GM21786 (cell line): ENCODE data around the gene NOTO.
"Not testable (repeated sequence)": the region's sequence is repeated elsewhere in the genome, so short reads cannot be mapped to it uniquely, and the experiment has no call there.

Source experiments
- ATAC-seq: cut with Tn5 transposase; IDR thresholded peaks from one replicate; pipeline ENCODE4 v1.9.1; 2021; ENCODE audit not compliant: unreplicated experiment

NOTO gene

DNA sequence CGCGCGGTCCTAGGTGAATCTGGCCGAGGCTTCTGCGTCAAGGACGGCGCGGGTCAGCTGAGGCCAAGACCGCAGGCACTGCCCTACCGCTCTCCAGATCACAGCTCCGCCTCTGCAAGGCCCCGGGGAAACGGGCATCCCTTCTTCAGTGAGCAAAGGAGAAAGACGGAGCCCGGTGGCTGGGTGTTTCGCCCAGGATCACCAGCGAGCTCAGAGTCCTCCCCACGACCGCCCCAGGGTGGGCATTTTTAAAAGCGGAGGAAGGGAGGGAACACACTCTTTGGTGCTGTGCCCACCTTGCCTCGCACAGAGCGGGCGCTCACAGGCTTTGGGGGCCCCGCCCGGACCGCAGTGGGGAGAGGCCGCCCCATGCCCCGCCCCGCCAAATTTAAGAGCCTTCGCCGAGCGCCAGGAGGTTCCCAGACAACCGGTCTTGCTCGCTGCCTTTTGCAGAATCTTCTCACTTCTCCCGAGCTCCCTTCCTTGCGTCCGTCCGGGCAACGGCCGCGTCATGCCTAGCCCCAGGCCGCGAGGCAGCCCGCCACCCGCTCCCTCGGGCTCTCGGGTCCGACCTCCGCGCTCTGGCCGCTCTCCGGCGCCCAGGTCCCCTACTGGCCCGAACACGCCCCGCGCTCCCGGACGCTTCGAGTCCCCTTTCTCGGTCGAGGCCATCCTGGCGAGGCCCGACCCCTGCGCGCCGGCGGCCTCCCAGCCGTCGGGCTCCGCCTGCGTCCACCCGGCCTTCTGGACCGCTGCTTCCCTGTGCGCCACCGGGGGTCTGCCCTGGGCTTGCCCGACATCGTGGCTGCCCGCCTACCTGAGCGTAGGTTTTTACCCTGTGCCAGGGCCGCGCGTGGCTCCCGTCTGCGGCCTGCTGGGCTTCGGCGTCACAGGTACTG is at the start of gene NOTO:
Gene NOTO (plus strand): TSS at position 419 of the 899 bp plus-strand sequence. CDS start 93 bp downstream, at position 512.
- no peak for ATAC-seq

GRCh38 chr2:73156539-73157124 is 45.7 kb upstream of the NOTO start:
- no peak for ATAC-seq

DNA sequence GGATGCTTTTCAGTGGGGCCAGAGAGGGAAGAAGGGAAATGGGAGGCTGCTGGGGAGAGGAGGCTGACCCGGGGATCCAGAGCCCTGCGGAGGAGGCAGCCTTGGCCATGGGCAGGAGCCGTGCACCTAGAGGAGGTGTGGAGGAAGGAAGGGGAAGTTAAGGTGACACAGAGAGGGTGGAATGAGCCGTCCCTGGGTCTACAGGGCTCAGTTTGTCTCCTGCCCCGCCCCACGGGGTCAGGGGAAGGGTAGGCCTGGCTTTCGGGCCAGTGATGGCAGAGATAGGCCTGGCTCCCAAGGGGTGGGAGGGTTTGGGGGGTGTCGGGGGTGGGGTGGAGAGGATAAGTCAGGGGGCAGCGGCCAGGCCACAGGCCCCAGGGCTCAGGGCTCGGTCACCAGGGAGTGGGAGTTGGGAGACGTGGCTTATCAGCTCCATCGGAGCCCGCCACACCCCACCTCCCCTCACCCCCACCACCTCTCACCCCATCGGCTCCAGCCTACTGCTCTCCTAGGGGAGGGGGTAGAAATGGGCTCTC is 39.5 kb upstream of the NOTO start:
- no peak for ATAC-seq

GRCh38 chr2:73163483-73164367 is 38.6 kb upstream of the NOTO start:
- ATAC-seq: no peak

GRCh38 chr2:73165978-73166377 is 36.4 kb upstream of the NOTO start:
- ATAC-seq: not testable (repeated sequence)

DNA sequence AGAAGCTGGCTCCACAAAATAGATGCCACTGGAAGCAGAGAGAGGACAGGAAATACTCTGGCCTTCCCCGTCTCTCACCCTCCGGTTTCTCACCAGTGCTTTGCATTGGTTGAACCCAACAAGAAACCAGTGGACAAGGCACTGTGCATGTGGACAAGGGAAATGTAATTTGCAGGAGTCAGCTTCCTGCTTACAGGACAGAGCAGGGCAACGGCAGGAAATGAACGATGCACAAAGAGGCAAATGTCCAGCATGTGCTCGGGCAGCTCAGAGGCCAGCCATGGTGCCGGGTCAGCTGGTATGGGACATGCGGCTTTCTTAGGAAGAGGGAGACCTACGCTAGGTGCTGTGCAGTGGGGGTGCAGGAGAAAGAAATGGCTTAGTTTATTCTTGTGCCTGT is 35.6 kb upstream of the NOTO start:
- not testable (repeated sequence) for ATAC-seq

GRCh38 chr2:73168348-73168747 is 34.0 kb upstream of the NOTO start:
- not testable (repeated sequence) for ATAC-seq

DNA sequence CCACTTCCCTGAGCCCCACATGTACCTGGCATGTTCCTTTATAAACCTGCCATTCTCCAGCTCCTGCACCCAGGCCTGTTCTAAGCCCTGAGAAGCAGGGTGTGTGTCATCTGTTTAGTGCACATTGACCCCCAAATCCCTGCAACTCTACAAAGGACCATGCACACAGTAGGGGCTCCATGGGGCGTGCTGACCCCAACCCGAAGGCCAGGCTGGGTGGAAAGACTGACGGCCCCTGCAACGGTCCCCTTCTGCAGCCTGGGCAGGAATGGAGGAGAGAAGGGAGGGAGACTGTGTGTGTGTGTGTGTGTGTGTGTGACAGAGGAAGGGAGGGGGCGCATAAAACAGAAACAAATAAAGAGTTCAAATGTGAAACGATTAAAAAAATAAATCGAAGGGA is 32.0 kb upstream of the NOTO start:
- ATAC-seq: not testable (repeated sequence)

- no peak for ATAC-seq
Observed at GRCh38 chr2:73172963-73173362, 29.4 kb upstream of the NOTO start.

DNA sequence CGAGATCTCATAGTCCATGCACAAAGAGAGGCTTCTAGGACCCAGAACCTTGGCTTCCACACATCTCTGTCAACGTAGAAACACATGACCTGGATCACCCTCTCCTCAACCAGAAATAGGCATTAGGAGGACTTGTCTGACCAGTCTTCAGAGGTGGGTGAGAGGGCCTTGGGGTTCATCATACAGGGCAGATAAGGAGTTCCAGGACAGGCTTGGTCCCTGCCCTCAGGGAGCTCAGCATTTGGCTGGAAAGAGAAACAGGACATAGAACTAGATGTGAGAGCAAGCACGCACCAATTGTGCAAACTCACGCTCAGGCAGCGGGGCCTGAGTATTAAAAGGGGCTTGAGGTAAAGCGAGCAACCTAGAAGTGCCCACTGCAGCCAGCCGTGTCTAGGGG is 28.6 kb upstream of the NOTO start:
- no peak for ATAC-seq

GRCh38 chr2:73174244-73174643 is 28.1 kb upstream of the NOTO start:
- no peak for ATAC-seq

DNA sequence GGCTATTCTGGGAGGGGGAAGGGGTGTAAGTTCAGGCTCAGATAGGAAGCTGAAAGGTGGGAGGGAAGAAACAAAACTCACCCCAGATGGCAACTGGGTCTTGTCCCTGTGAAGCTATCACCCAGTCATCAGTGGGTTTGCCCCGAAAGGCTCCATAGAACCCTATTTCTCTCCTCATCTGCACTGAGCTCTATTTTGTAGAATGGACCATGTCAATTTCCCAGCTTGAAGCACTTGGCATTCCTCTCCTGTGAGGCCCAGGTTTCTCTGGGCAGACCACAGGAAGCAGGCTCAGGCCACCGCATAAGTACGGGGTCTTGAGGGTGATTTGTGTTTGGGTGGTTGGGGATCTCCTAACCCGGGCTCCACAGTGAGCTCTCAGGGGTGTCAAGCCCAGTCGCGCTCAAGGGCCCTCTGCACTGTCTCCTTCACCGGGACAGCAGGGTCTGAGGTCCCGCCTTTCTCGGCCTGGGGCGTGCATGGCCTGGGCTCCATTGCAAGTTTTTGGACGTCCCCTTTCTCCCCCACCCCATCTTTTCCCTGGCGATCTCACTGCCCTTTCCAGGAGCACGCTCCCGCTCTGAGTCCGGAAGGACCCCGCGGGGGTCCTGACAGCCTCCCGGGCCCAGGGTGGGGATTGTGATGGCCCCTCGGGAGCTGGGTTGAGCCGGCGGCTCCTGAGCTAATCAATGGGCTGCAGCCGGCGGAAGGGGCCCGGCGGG is 27.3 kb upstream of the NOTO start:
- ATAC-seq: no peak

DNA sequence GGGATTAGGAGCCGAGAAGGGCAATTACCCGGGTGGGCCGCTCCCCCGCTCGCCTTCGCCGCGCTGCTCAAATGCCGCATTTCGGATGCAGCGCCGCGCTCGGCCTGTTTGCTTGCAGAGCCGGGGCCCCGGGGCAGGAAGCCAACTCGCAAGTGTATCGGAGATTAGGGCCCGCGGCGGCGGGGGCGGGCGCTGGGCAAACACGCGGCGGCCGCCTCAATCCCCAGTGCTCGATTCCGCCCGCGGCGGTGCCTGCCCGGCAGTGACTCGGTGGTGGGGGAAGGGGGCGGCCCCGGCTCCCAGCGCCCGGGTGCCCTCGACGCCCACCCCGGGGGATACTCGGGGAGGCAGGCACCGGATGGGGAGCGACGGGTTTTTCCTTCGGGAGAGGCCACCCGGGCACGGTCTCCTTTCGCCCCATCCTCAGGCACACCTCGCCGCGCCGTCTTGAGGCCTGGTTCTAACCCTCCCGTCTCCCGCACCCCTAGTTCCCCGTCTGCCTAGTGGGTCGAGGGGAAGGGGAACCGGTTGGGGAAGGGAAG is 26.6 kb upstream of the NOTO start:
- ATAC-seq: no peak

GRCh38 chr2:73176205-73176880 is 26.0 kb upstream of the NOTO start:
- no peak for ATAC-seq

GRCh38 chr2:73176881-73177644 is 25.3 kb upstream of the NOTO start:
- ATAC-seq: peak; percentile 82

DNA sequence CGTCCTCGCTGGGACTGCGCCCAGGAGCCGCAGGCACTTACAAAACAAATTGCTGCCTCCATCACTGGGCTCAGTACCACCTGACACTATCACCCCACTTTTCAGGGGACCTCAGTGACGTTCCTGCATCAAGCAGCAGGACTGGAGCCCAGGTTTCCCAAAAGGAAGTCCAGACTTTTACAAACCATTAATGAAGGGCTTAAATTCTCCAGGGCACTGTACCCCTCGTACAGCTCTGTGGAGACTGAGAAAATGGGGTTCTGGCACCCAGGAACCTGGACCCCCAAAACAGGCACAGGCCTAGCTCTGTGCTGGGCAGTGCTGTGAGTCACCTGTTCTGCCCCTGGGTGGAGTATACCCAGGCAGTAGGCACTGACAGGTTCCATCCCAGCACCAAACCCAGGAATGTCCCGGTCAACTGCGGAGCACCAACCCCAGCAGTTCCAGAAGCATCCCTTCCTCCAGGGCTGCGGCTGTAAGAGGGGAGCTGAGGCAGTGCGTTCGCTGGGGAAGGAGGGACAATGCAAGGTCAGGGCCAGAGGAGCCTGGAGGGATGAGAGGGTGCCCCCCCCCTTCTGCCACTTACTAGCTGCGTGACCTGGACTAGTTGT is 24.6 kb upstream of the NOTO start:
- no peak for ATAC-seq

DNA sequence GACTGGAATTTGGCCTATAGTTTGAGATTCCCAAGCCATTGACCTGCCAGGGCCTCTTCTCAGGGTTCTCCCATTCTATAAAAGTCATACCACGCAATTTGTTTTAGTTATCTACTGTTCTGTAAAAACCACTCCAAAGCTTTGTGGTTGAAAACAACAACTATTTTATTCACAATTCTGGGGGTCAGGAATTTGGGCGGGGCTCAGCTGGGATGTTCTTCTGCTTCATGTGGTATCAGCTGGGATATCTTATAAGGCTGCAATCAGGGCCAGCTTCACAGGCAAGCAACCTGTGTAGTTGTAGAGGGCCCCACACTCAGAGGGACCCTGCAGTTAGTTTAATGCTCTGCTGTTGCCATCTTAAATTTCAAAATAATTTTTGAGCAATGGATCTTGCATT is 16.4 kb upstream of the NOTO start:
- no peak for ATAC-seq

DNA sequence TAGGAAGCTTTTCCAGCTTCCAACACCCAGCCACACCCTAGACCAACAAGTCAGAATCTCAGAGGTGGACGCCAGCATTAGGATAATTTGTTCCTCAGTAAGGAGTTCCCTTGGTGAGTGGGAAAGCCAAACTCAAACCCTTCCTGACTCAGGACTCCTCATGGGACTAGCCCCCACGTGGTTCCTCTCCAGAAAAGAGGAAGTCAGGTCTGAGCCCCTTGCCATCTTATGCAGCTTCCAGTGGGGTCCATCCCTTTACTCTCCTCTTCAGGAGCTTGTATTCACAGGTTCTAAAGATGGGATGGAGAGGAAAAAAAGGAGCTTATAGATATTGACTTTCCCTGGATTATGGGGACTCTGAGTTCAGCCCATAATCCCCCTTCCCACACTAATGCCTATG is 14.8 kb upstream of the NOTO start:
- no peak for ATAC-seq

GRCh38 chr2:73197579-73197978 is 4.8 kb upstream of the NOTO start:
- no peak for ATAC-seq
